ENCODE measurements around the gene SLC9A3. TPM values are rescaled to one million over a fixed set of nuclear protein-coding genes. Genes with fewer than 3 reads are reported as not detected.
"Not testable (repeated sequence)": the region's sequence is repeated elsewhere in the genome, so short reads cannot be mapped to it uniquely, and the experiment has no call there.

The SLC9A3 gene
- total and polyA plus RNA-seq, 5 experiments from 2014 or later = 0.98 to 3.3 (median 2.4) TPM

- Mint-ChIP-seq H3K4me3 (no peak overlapping the region), H3K36me3 (no peaks in the 10 kb centered on the region), H3K9me3 (no peaks in the 10 kb centered on the region), H3K4me1 (peaks cover 0 to 2% (median 0%) of the 10 kb centered on the region in 4 donors), H3K27me3 (peaks cover 5 to 37% (median 23%) of the 10 kb centered on the region in 5 donors), H3K27ac (peak overlapping the region in 1 of 10 donors; percentile 68)
- ATAC-seq (no peak), DNase-seq (no peak)
- POLR2A ChIA-PET = no interaction called here
Measured at GRCh38 chr5:566636-567309, 42.5 kb upstream of the SLC9A3 start.

GRCh38 chr5:565782-566440, 41.7 kb upstream of the SLC9A3 start:
- Mint-ChIP-seq H3K9me3 (no peaks in the 10 kb centered on the region), H3K27me3 (peaks cover 5 to 40% (median 23%) of the 10 kb centered on the region in 5 donors), H3K36me3 (no peaks in the 10 kb centered on the region), H3K4me1 (peaks cover 0 to 2% (median 0%) of the 10 kb centered on the region in 4 donors), H3K4me3 (no peak overlapping the region), H3K27ac (no peak overlapping the region)
- POLR2A ChIA-PET = interaction anchor here (0.5 to 0.6 kb wide), 2 partner anchors 39 to 119 kb away, joined by 3 read pairs; no protein-coding TSS in a partner anchor
- no peak for DNase-seq
- no peak for ATAC-seq

GRCh38 chr5:561408-561807, 37.2 kb upstream of the SLC9A3 start:
- H3K36me3 Mint-ChIP-seq = peaks cover 0 to 3% (median 0%) of the 10 kb centered on the region in 3 donors
- no peaks in the 10 kb centered on the region for H3K9me3 Mint-ChIP-seq
- POLR2A ChIA-PET = no interaction called here
- H3K27ac Mint-ChIP-seq = no peak overlapping the region
- ATAC-seq (no peak), DNase-seq (peak in 1 of 10 donors; percentile 40)
- no peak overlapping the region for H3K4me3 Mint-ChIP-seq
- peaks cover 8 to 41% (median 20%) of the 10 kb centered on the region in 5 donors for H3K27me3 Mint-ChIP-seq
- peaks cover 0 to 2% (median under 1%) of the 10 kb centered on the region in 4 donors for H3K4me1 Mint-ChIP-seq

GRCh38 chr5:560792-561166, 36.5 kb upstream of the SLC9A3 start:
- no peak for DNase-seq
- Mint-ChIP-seq H3K4me3 (no peak overlapping the region), H3K4me1 (peaks cover 0 to 2% (median 0%) of the 10 kb centered on the region in 4 donors), H3K9me3 (no peaks in the 10 kb centered on the region), H3K27ac (no peak overlapping the region), H3K27me3 (peaks cover 8 to 36% (median 19%) of the 10 kb centered on the region in 5 donors), H3K36me3 (peaks cover 0 to 3% (median 0%) of the 10 kb centered on the region in 3 donors)
- POLR2A ChIA-PET = no interaction called here
- no peak for ATAC-seq

- peaks cover 0 to 2% (median 0%) of the 10 kb centered on the region in 4 donors for H3K4me1 Mint-ChIP-seq
Measured at GRCh38 chr5:558871-559503, 34.7 kb upstream of the SLC9A3 start.

GRCh38 chr5:558326-558725, 34.1 kb upstream of the SLC9A3 start:
- Mint-ChIP-seq H3K27me3 (peaks cover 8 to 36% (median 19%) of the 10 kb centered on the region in 5 donors), H3K27ac (peak overlapping the region in 1 of 10 donors; percentile 29), H3K4me1 (peaks cover 0 to 2% (median 0%) of the 10 kb centered on the region in 4 donors), H3K36me3 (peaks cover 0 to 3% (median 0%) of the 10 kb centered on the region in 3 donors), H3K9me3 (no peaks in the 10 kb centered on the region), H3K4me3 (no peak overlapping the region)
- peak in 1 of 10 donors; percentile 54 for DNase-seq
- ATAC-seq = no peak
- POLR2A ChIA-PET = no interaction called here

More at GRCh38 chr5:558871-559503, 34.7 kb upstream of the SLC9A3 start:
- Mint-ChIP-seq H3K27ac (no peak overlapping the region), H3K9me3 (no peaks in the 10 kb centered on the region), H3K27me3 (peaks cover 8 to 36% (median 19%) of the 10 kb centered on the region in 5 donors), H3K4me3 (no peak overlapping the region), H3K36me3 (peaks cover 0 to 3% (median 0%) of the 10 kb centered on the region in 3 donors)
- POLR2A ChIA-PET = no interaction called here
- DNase-seq = no peak
- no peak for ATAC-seq

GRCh38 chr5:557917-558316, 33.7 kb upstream of the SLC9A3 start:
- H3K9me3 Mint-ChIP-seq, H3K4me3 Mint-ChIP-seq, ATAC-seq, POLR2A ChIA-PET, H3K36me3 Mint-ChIP-seq, H3K4me1 Mint-ChIP-seq: not testable (repeated sequence)
- Mint-ChIP-seq H3K27me3 (peaks cover 8 to 36% (median 19%) of the 10 kb centered on the region in 5 donors), H3K27ac (peak overlapping the region in 1 of 10 donors; percentile 29)
- DNase-seq = peak in 1 of 10 donors; percentile 21

GRCh38 chr5:556909-557441, 32.7 kb upstream of the SLC9A3 start:
- no peak overlapping the region for H3K27ac Mint-ChIP-seq
- H3K4me1 Mint-ChIP-seq = peaks cover 0 to 2% (median 0%) of the 10 kb centered on the region in 4 donors
- peaks cover 0 to 3% (median 0%) of the 10 kb centered on the region in 3 donors for H3K36me3 Mint-ChIP-seq
- no peak for ATAC-seq
- H3K4me3 Mint-ChIP-seq = no peak overlapping the region
- peaks cover 8 to 36% (median 19%) of the 10 kb centered on the region in 5 donors for H3K27me3 Mint-ChIP-seq
- H3K9me3 Mint-ChIP-seq = no peaks in the 10 kb centered on the region
- POLR2A ChIA-PET = no interaction called here
- DNase-seq = peak in 1 of 10 donors; percentile 46

- peak in 1 of 10 donors; percentile 60 for DNase-seq
- no peaks in the 10 kb centered on the region for H3K4me1 Mint-ChIP-seq
- POLR2A ChIA-PET = no interaction called here
- no peak overlapping the region for H3K27ac Mint-ChIP-seq
- H3K27me3 Mint-ChIP-seq = peaks cover 7 to 36% (median 13%) of the 10 kb centered on the region in 5 donors
- ATAC-seq = no peak
- no peak overlapping the region for H3K4me3 Mint-ChIP-seq
- H3K36me3 Mint-ChIP-seq = peaks cover 0 to under 1% (median 0%) of the 10 kb centered on the region in 3 donors
- peaks cover 0 to 4% (median 0%) of the 10 kb centered on the region in 9 donors for H3K9me3 Mint-ChIP-seq
Measured at GRCh38 chr5:555058-555623, 30.9 kb upstream of the SLC9A3 start.

- ATAC-seq = no peak
- no peak overlapping the region for H3K27ac Mint-ChIP-seq
- peaks cover 10 to 36% (median 16%) of the 10 kb centered on the region in 5 donors for H3K27me3 Mint-ChIP-seq
Measured at GRCh38 chr5:554284-554988, 30.2 kb upstream of the SLC9A3 start.

GRCh38 chr5:553874-554273, 29.6 kb upstream of the SLC9A3 start:
- H3K4me3 Mint-ChIP-seq = no peak overlapping the region
- peaks cover 0 to 4% (median 0%) of the 10 kb centered on the region in 3 donors for H3K36me3 Mint-ChIP-seq
- H3K27me3 Mint-ChIP-seq = peaks cover 10 to 38% (median 17%) of the 10 kb centered on the region in 5 donors
- DNase-seq = peak in 2 of 10 donors; percentile 13 to 19
- no peak for ATAC-seq
- peaks cover 0 to 6% (median 0%) of the 10 kb centered on the region in 9 donors for H3K9me3 Mint-ChIP-seq
- POLR2A ChIA-PET = no interaction called here
- no peaks in the 10 kb centered on the region for H3K4me1 Mint-ChIP-seq
- H3K27ac Mint-ChIP-seq = no peak overlapping the region

More at GRCh38 chr5:554284-554988, 30.2 kb upstream of the SLC9A3 start:
- peak in 1 of 10 donors; percentile 3 for DNase-seq
- Mint-ChIP-seq H3K9me3 (peaks cover 0 to 6% (median 0%) of the 10 kb centered on the region in 9 donors), H3K36me3 (peaks cover 0 to 4% (median 0%) of the 10 kb centered on the region in 3 donors), H3K4me3 (no peak overlapping the region), H3K4me1 (no peaks in the 10 kb centered on the region)
- POLR2A ChIA-PET = no interaction called here

GRCh38 chr5:551406-551805, 27.2 kb upstream of the SLC9A3 start:
- peaks cover 14 to 39% (median 22%) of the 10 kb centered on the region in 5 donors for H3K27me3 Mint-ChIP-seq
- H3K4me1 Mint-ChIP-seq = peaks cover 0 to 5% (median 0%) of the 10 kb centered on the region in 4 donors
- H3K27ac Mint-ChIP-seq = no peak overlapping the region
- no peak for ATAC-seq
- H3K9me3 Mint-ChIP-seq = peaks cover 0 to 6% (median 0%) of the 10 kb centered on the region in 9 donors
- DNase-seq = no peak
- no peak overlapping the region for H3K4me3 Mint-ChIP-seq
- peaks cover 0 to 4% (median 0%) of the 10 kb centered on the region in 3 donors for H3K36me3 Mint-ChIP-seq
- POLR2A ChIA-PET = no interaction called here

All from naive thymus-derived CD8-positive, alpha-beta T cell (primary cell).